Osteocyte (in vitro differentiated cells): ENCODE measurements around the gene PRR35. TPM values are rescaled to one million over a fixed set of nuclear protein-coding genes. Genes with fewer than 3 reads are reported as not detected.
A peak's percentile ranks its signal among the peaks of the same experiment; 100 is the strongest.

ENCODE experiments used
- DNase-seq: peaks from one replicate; pipeline ENCODE4 v3.0.0; 2021; ENCODE audit warnings: mixed read lengths; ENCODE audit not compliant: unreplicated experiment; ENCODE audit errors: extremely low spot score
- H3K27ac Mint-ChIP-seq: one replicate; pipeline ENCODE4 v1.8.0; 2021; ENCODE audit warnings: mild to moderate bottlenecking, mixed read lengths; ENCODE audit not compliant: unreplicated experiment
- H3K27me3 Mint-ChIP-seq: one replicate; pipeline ENCODE4 v1.8.0; 2021; ENCODE audit warnings: mixed read lengths; ENCODE audit not compliant: unreplicated experiment
- H3K36me3 Mint-ChIP-seq: one replicate; pipeline ENCODE4 v1.8.0; 2021; ENCODE audit warnings: mixed read lengths; ENCODE audit not compliant: unreplicated experiment
- H3K4me1 Mint-ChIP-seq: one replicate; pipeline ENCODE4 v1.8.0; 2021; ENCODE audit warnings: mixed read lengths; ENCODE audit not compliant: unreplicated experiment
- H3K4me3 Mint-ChIP-seq: one replicate; pipeline ENCODE4 v1.8.0; 2021; ENCODE audit warnings: mild to moderate bottlenecking, moderate library complexity, mixed read lengths; ENCODE audit not compliant: unreplicated experiment
- H3K9me3 Mint-ChIP-seq: one replicate; pipeline ENCODE4 v1.8.0; 2021; ENCODE audit warnings: mixed read lengths; ENCODE audit not compliant: unreplicated experiment
- CTCF ChIP-seq: fragments of 200-600 bp; sonication (generic); IDR thresholded peaks from 2 replicates; pipeline ENCODE4 v1.5.0; 2021; ENCODE audit warnings: antibody characterized with exemption, mild to moderate bottlenecking, moderate library complexity
- total RNA-seq: library from RNA; stranded (reverse); gene quantifications from 2 replicates; pipeline ENCODE4 v1.2.1, GENCODE V29; 2021

Gene PRR35
- total RNA-seq, 1 donor from 2014 or later = not detected

GRCh38 chr16:606656-607307, 46.6 kb downstream of the PRR35 start:
- no peaks in the 10 kb centered on the region for H3K27me3 Mint-ChIP-seq
- no peak overlapping the region for H3K4me3 Mint-ChIP-seq
- peaks cover 2% of the 10 kb centered on the region for H3K4me1 Mint-ChIP-seq
- DNase-seq = no peak
- H3K27ac Mint-ChIP-seq = no peak overlapping the region
- H3K9me3 Mint-ChIP-seq = peaks cover 5% of the 10 kb centered on the region
- peaks cover 4% of the 10 kb centered on the region for H3K36me3 Mint-ChIP-seq
- no peak for TF ChIP-seq CTCF

GRCh38 chr16:608019-608418, 47.8 kb downstream of the PRR35 start:
- DNase-seq = no peak
- Mint-ChIP-seq H3K4me1 (peaks cover 2% of the 10 kb centered on the region), H3K36me3 (peaks cover 4% of the 10 kb centered on the region), H3K27ac (no peak overlapping the region), H3K27me3 (no peaks in the 10 kb centered on the region), H3K9me3 (peaks cover 5% of the 10 kb centered on the region), H3K4me3 (no peak overlapping the region)
- TF ChIP-seq CTCF = no peak

- Mint-ChIP-seq H3K9me3 (peaks cover 5% of the 10 kb centered on the region), H3K4me3 (no peak overlapping the region), H3K27me3 (no peaks in the 10 kb centered on the region), H3K36me3 (peaks cover 4% of the 10 kb centered on the region), H3K4me1 (peaks cover 2% of the 10 kb centered on the region), H3K27ac (no peak overlapping the region)
- DNase-seq = no peak
- TF ChIP-seq CTCF = no peak
Measured at GRCh38 chr16:609316-609715, 49.1 kb downstream of the PRR35 start.

GRCh38 chr16:609984-610383, 49.8 kb downstream of the PRR35 start:
- Mint-ChIP-seq H3K36me3 (peaks cover 5% of the 10 kb centered on the region), H3K9me3 (peaks cover 5% of the 10 kb centered on the region), H3K27me3 (no peaks in the 10 kb centered on the region), H3K4me3 (no peak overlapping the region), H3K27ac (no peak overlapping the region), H3K4me1 (peaks cover 2% of the 10 kb centered on the region)
- no peak for TF ChIP-seq CTCF
- DNase-seq = no peak

GRCh38 chr16:610513-611381, 50.6 kb downstream of the PRR35 start:
- peak; percentile 55 for TF ChIP-seq CTCF
- DNase-seq = no peak
- H3K27ac Mint-ChIP-seq = no peak overlapping the region
- no peaks in the 10 kb centered on the region for H3K9me3 Mint-ChIP-seq
- H3K36me3 Mint-ChIP-seq = peaks cover 2% of the 10 kb centered on the region
- peaks cover 2% of the 10 kb centered on the region for H3K4me1 Mint-ChIP-seq
- H3K4me3 Mint-ChIP-seq = no peak overlapping the region
- no peaks in the 10 kb centered on the region for H3K27me3 Mint-ChIP-seq
